H1 (cell line): ENCODE data around the gene CTNNA3. TPM values are rescaled to one million over a fixed set of nuclear protein-coding genes. Genes with fewer than 3 reads are reported as not detected.

ENCODE experiments used
- EP300 ChIP-seq, 2 experiments: IDR thresholded peaks; 1 replicate in 1 of 2; 2 replicates in 1 of 2; pipeline ENCODE4 v1.6.1; 2011 to 2012; ENCODE audit warnings: low read depth in 2 of 2, low read length in 2 of 2, mild to moderate bottlenecking in 2 of 2, borderline replicate concordance in 1 of 2, inconsistent platforms in 1 of 2, moderate library complexity in 1 of 2
- EZH2 ChIP-seq: fragments of 200-600 bp; sonication (generic); IDR thresholded peaks from 2 replicates; pipeline ENCODE4 v1.7.1; 2012; ENCODE audit warnings: low read depth, mild to moderate bottlenecking, moderate library complexity, low read length, inconsistent platforms; ENCODE audit not compliant: severe bottlenecking
- NANOG ChIP-seq: IDR thresholded peaks from 2 replicates; pipeline ENCODE4 v1.6.1; 2011; ENCODE audit warnings: low read length, low read depth, mild to moderate bottlenecking, inconsistent platforms; ENCODE audit not compliant: insufficient read depth, poor library complexity, severe bottlenecking
- POLR2A ChIP-seq, 2 experiments: IDR thresholded peaks; 1 replicate in 1 of 2; 2 replicates in 1 of 2; pipeline ENCODE4 v1.6.1; 2011; ENCODE audit warnings: low read depth in 2 of 2, low read length in 2 of 2, mild to moderate bottlenecking in 2 of 2; ENCODE audit errors: control extremely low read depth in 1 of 2
- RAD21 ChIP-seq, 2 experiments: IDR thresholded peaks in 1 of 2; conservative IDR thresholded peaks in 1 of 2; 2 replicates each; pipeline ENCODE4 v1.6.1; 2011; ENCODE audit warnings: low read depth in 2 of 2, low read length in 2 of 2, improper control_type of control experiment in 1 of 2, inconsistent platforms in 1 of 2, mild to moderate bottlenecking in 1 of 2, moderate library complexity in 1 of 2
- polyA plus RNA-seq, 7 experiments: library from polyadenylated mRNA; depleted of rRNA in 3 of 7; stranded (reverse) in 5 of 7; unstranded in 2 of 7; fragments of >200 nt in 5 of 7; fragments of 200-250 nt in 2 of 7; gene quantifications; 1 replicate in 5 of 7; 2 replicates in 1 of 7; 4 replicates in 1 of 7; pipeline versions ENCODE4 v1.2.1 to v1.2.3, GENCODE V29; 2011 to 2013; ENCODE audit warnings: missing spikeins in 2 of 7, mixed read lengths in 2 of 7
- total RNA-seq: library from RNA; stranded (reverse); fragmentation: NEBNext Ultra II Directional; extraction: Animal tissue kit (Norgen Biotek cat#: 25700); gene quantifications from 2 replicates; pipeline ENCODE4 v1.2.1, GENCODE V29; 2021

CTNNA3 gene
- total and polyA plus RNA-seq, 2 of the 8 experiments (the other 6 are each of a cell fraction or from before 2014, with no cell fraction given): 1.3 to 1.5 TPM

DNA sequence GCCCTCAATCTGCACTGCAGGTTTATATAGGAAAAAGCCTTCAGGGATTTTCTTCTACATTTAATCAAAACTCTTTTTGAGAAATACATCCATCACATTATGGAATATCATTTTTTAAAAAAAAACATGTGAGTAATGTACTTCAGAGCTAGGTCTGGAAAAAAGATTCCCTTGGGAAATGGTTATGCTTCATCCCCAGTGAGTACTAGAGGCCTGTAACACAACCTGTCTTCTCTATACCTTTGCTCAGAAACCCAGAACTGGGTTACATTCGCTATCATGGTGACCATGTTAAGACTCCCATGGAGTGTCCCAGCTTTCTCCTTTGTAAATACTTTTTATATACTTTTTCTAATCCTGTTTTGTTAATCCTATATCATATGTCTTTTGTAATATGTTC lies 583.2 kb downstream of the CTNNA3 start (continued):
- TF ChIP-seq RAD21 (IDR thresholded peaks at IDR 0.05 in 1 of 2, conservative IDR thresholded peaks at IDR 0.05 in 1 of 2; ENCODE audit: low read depth in 2 of 2, low read length in 2 of 2): no peak
- TF ChIP-seq NANOG: no peak
- no peak for TF ChIP-seq EZH2
- TF ChIP-seq EP300 (IDR thresholded peaks at IDR 0.05; ENCODE audit: borderline replicate concordance in 1 of 2, low read depth in 2 of 2, low read length in 2 of 2): no peak
- TF ChIP-seq POLR2A (IDR thresholded peaks at IDR 0.05; ENCODE audit: control extremely low read depth in 1 of 2, low read depth in 2 of 2, low read length in 2 of 2): no peak
